ENCODE measurements around the gene TRIM23. TPM values are rescaled to one million over a fixed set of nuclear protein-coding genes. Genes with fewer than 3 reads are reported as not detected.

The TRIM23 gene
- total RNA-seq, 2 donors from 2014 or later = 9.6 to 11.8 TPM

- Histone ChIP-seq H3K27ac (peak within 1 kb of the TSS; percentile 77 to 88), H3K4me1 (peaks cover 0 to 23% of the 10 kb centered on the region in 2 donors), H3K9me3 (no peaks in the 10 kb centered on the region), H3K27me3 (no peaks in the 10 kb centered on the region), H3K4me3 (peak within 1 kb of the TSS; percentile 85 to 88), H3K36me3 (no peaks in the 10 kb centered on the region)
- no peak for TF ChIP-seq CTCF (IDR thresholded peaks at IDR 0.05)
- DNase-seq (ENCODE audit: low spot score) = peak; percentile 97
Observed at GRCh38 chr5:65562731-65563701, 61.1 kb downstream of the TRIM23 start, which contains the start of the genes CENPK and PPWD1. Gene CENPK, minus strand, starts transcription at chr5:65563168. Its CDS starts 8,261 bp downstream, at chr5:65554907. Gene PPWD1, plus strand, starts transcription at chr5:65563296. Its CDS starts 15 bp downstream, at chr5:65563311.

GRCh38 chr5:65556718-65557117 is 67.4 kb downstream of the TRIM23 start:
- Histone ChIP-seq H3K9me3 (no peaks in the 10 kb centered on the region), H3K4me1 (no peaks in the 10 kb centered on the region)
- TF ChIP-seq CTCF (IDR thresholded peaks at IDR 0.05) = no peak

GRCh38 chr5:65556181-65556580 is 68.0 kb downstream of the TRIM23 start:
- no peak overlapping the region for H3K4me3 ChIP-seq
- H3K9me3 ChIP-seq = no peaks in the 10 kb centered on the region
- H3K36me3 ChIP-seq = no peaks in the 10 kb centered on the region
- no peak for DNase-seq (ENCODE audit: low spot score)
- H3K27me3 ChIP-seq = no peaks in the 10 kb centered on the region
- H3K27ac ChIP-seq = no peak overlapping the region
- no peak for TF ChIP-seq CTCF (IDR thresholded peaks at IDR 0.05)
- no peaks in the 10 kb centered on the region for H3K4me1 ChIP-seq

More at GRCh38 chr5:65556718-65557117, 67.4 kb downstream of the TRIM23 start:
- DNase-seq (ENCODE audit: low spot score) = no peak
- Histone ChIP-seq H3K27me3 (no peaks in the 10 kb centered on the region), H3K36me3 (no peaks in the 10 kb centered on the region), H3K4me3 (no peak overlapping the region), H3K27ac (no peak overlapping the region)

- Histone ChIP-seq H3K36me3 (no peaks in the 10 kb centered on the region), H3K27me3 (no peaks in the 10 kb centered on the region), H3K4me3 (no peak overlapping the region), H3K4me1 (no peaks in the 10 kb centered on the region), H3K27ac (no peak overlapping the region), H3K9me3 (no peaks in the 10 kb centered on the region)
- no peak for TF ChIP-seq CTCF (IDR thresholded peaks at IDR 0.05)
- no peak for DNase-seq (ENCODE audit: low spot score)
Observed at GRCh38 chr5:65555287-65555686, 68.8 kb downstream of the TRIM23 start.

GRCh38 chr5:65553941-65554340 is 70.2 kb downstream of the TRIM23 start:
- Histone ChIP-seq H3K27me3 (no peaks in the 10 kb centered on the region), H3K4me1 (no peaks in the 10 kb centered on the region), H3K27ac (no peak overlapping the region), H3K4me3 (no peak overlapping the region), H3K9me3 (no peaks in the 10 kb centered on the region), H3K36me3 (no peaks in the 10 kb centered on the region)
- no peak for TF ChIP-seq CTCF (IDR thresholded peaks at IDR 0.05)
- no peak for DNase-seq (ENCODE audit: low spot score)
